Adrenal gland (tissue), 5 donors: ENCODE measurements around the gene CFAP299.

ENCODE experiments used
- POLR2A ChIP-seq, 2 donors: fragments of 450-650 bp; IDR thresholded peaks; one replicate each; pipeline ENCODE4 v1.6.1; 2017; ENCODE audit warnings: antibody characterized with exemption in 2 of 2, mild to moderate bottlenecking in 2 of 2, moderate library complexity in 1 of 2
- TF ChIP-seq, protein P1 (sequence below), 6 experiments: fragments of 450-650 bp in 4 of 6; fragments of 200-600 bp in 2 of 6; sonication (generic) in 1 of 6; IDR thresholded peaks; 1 replicate in 5 of 6; 2 replicates in 1 of 6; pipeline versions ENCODE4 v1.5.1 to v1.8.0; 2016 to 2021; ENCODE audit warnings: antibody characterized with exemption in 6 of 6, mild to moderate bottlenecking in 2 of 6, moderate library complexity in 1 of 6
- donor health status: DM: no; HTN: no; CAD: no.

DNA sequence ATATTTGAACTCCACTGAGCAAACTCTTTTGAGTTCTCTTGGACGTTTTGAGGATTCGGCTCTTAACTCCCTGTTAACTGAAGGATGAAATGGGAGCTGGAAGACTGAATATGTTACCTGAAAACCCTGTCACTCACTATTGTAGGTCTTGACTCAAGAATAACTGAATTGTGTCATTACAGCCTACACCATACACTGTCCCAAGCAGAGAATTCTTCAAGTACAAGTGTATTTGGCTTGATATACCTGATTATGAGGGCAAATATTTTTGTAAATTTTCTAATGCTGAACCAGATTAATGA, 276.1 kb downstream of the CFAP299 start:
- TF ChIP-seq, protein P1, sequence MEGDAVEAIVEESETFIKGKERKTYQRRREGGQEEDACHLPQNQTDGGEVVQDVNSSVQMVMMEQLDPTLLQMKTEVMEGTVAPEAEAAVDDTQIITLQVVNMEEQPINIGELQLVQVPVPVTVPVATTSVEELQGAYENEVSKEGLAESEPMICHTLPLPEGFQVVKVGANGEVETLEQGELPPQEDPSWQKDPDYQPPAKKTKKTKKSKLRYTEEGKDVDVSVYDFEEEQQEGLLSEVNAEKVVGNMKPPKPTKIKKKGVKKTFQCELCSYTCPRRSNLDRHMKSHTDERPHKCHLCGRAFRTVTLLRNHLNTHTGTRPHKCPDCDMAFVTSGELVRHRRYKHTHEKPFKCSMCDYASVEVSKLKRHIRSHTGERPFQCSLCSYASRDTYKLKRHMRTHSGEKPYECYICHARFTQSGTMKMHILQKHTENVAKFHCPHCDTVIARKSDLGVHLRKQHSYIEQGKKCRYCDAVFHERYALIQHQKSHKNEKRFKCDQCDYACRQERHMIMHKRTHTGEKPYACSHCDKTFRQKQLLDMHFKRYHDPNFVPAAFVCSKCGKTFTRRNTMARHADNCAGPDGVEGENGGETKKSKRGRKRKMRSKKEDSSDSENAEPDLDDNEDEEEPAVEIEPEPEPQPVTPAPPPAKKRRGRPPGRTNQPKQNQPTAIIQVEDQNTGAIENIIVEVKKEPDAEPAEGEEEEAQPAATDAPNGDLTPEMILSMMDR (IDR thresholded peaks at IDR 0.05): no peak
- TF ChIP-seq POLR2A (IDR thresholded peaks at IDR 0.05): no peak
